Loucy (cell line): ENCODE data around the gene MTMR4.

Source experiments
- H2AFZ ChIP-seq: fragments of 200-600 bp; sonication (generic); 2 replicates; pipeline ENCODE4 v1.6.0; 2016; ENCODE audit warnings: antibody characterized with exemption, mild to moderate bottlenecking, low read length, moderate library complexity
- H3F3A ChIP-seq: fragments of 200-600 bp; 2 replicates; pipeline ENCODE4 v1.6.0; 2016; ENCODE audit warnings: antibody characterized with exemption, low read depth, mild to moderate bottlenecking
- H3K27me3 ChIP-seq: fragments of 200-600 bp; sonication (generic); 2 replicates; pipeline ENCODE4 v1.6.1; 2014; ENCODE audit warnings: low read length, mild to moderate bottlenecking; ENCODE audit not compliant: insufficient read depth, poor library complexity, severe bottlenecking
- H3K36me3 ChIP-seq: fragments of 200-600 bp; sonication (generic); 2 replicates; pipeline ENCODE4 v1.6.1; 2016; ENCODE audit warnings: low read length; ENCODE audit not compliant: insufficient read depth
- H3K4me1 ChIP-seq: fragments of 200-600 bp; sonication (generic); 2 replicates; pipeline ENCODE4 v1.5.1; 2014; ENCODE audit warnings: low read length, mild to moderate bottlenecking; ENCODE audit not compliant: insufficient read depth, poor library complexity, severe bottlenecking
- H3K4me2 ChIP-seq: fragments of 200-600 bp; sonication (generic); 2 replicates; pipeline ENCODE4 v1.6.0; 2014; ENCODE audit warnings: antibody characterized with exemption, low read length, low read depth, mild to moderate bottlenecking; ENCODE audit not compliant: poor library complexity, severe bottlenecking
- H3K4me3 ChIP-seq: fragments of 200-600 bp; sonication (generic); 2 replicates; pipeline ENCODE4 v1.5.1; 2014; ENCODE audit warnings: low read length, mild to moderate bottlenecking, mixed read lengths; ENCODE audit not compliant: poor library complexity, severe bottlenecking
- H3K79me2 ChIP-seq: fragments of 200-600 bp; sonication (generic); 2 replicates; pipeline ENCODE4 v1.6.1; 2014; ENCODE audit warnings: low read length; ENCODE audit not compliant: insufficient read depth
- H3K9ac ChIP-seq: fragments of 200-600 bp; sonication (generic); 2 replicates; pipeline ENCODE4 v1.6.0; 2014; ENCODE audit warnings: mild to moderate bottlenecking, low read depth, low read length, moderate library complexity; ENCODE audit not compliant: poor library complexity, severe bottlenecking
- H3K9me2 ChIP-seq: fragments of 200-600 bp; sonication (generic); replicated peaks from 2 replicates; pipeline ENCODE4 v1.6.1; 2016; ENCODE audit warnings: low read depth, low read length, mixed read lengths
- H3K9me3 ChIP-seq: fragments of 200-600 bp; sonication (generic); 2 replicates; pipeline ENCODE4 v1.6.1; 2014; ENCODE audit warnings: mild to moderate bottlenecking, antibody characterized with exemption, low read length, low read depth; ENCODE audit not compliant: insufficient read depth
- H4K20me1 ChIP-seq: fragments of 200-600 bp; sonication (generic); 2 replicates; pipeline ENCODE4 v1.6.0; 2014; ENCODE audit warnings: antibody characterized with exemption, low read length, mild to moderate bottlenecking; ENCODE audit not compliant: insufficient read depth, poor library complexity, severe bottlenecking
- EZH2phosphoT487 ChIP-seq: fragments of 200-600 bp; IDR thresholded peaks from 2 replicates; pipeline ENCODE4 v1.6.1; 2018; ENCODE audit warnings: antibody characterized with exemption, mild to moderate bottlenecking, moderate library complexity, borderline replicate concordance
- TF ChIP-seq, protein P1 (sequence below): fragments of 200-600 bp; sonication (generic); conservative IDR thresholded peaks from 2 replicates; pipeline ENCODE4 v1.5.1; 2014; ENCODE audit warnings: mild to moderate bottlenecking, antibody characterized with exemption, low read length

The MTMR4 gene

DNA sequence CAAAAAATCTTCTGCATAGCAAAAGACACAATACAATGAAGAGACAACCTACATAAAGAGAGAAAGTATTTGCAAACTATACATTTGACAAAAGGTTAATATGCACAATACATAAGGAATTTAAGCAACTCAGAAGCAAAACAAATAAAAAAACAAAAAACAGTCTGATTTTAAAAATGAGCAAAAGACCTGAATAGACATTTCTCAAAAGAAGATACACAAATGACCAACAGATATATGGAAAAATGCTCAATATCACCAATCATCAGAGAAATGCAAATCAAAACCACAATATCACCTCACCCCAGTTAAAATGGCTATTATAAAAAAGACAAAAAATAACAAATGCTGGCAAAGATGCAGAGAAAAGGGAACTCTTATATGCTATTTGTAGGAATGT is 58.9 kb downstream of the MTMR4 start:
- no peak for TF ChIP-seq EZH2phosphoT487
- TF ChIP-seq, protein P1, sequence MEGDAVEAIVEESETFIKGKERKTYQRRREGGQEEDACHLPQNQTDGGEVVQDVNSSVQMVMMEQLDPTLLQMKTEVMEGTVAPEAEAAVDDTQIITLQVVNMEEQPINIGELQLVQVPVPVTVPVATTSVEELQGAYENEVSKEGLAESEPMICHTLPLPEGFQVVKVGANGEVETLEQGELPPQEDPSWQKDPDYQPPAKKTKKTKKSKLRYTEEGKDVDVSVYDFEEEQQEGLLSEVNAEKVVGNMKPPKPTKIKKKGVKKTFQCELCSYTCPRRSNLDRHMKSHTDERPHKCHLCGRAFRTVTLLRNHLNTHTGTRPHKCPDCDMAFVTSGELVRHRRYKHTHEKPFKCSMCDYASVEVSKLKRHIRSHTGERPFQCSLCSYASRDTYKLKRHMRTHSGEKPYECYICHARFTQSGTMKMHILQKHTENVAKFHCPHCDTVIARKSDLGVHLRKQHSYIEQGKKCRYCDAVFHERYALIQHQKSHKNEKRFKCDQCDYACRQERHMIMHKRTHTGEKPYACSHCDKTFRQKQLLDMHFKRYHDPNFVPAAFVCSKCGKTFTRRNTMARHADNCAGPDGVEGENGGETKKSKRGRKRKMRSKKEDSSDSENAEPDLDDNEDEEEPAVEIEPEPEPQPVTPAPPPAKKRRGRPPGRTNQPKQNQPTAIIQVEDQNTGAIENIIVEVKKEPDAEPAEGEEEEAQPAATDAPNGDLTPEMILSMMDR: no peak
- Histone ChIP-seq H3K27me3 (no peaks in the 10 kb centered on the region), H3K36me3 (no peaks in the 10 kb centered on the region), H3K9me3 (no peaks in the 10 kb centered on the region), H3K4me3 (no peak overlapping the region), H3K4me2 (no peak overlapping the region), H4K20me1 (no peaks in the 10 kb centered on the region), H3K9me2 (no peaks in the 10 kb centered on the region), H3K9ac (no peak overlapping the region), H3K79me2 (no peaks in the 10 kb centered on the region), H3F3A (no peaks in the 10 kb centered on the region), H2AFZ (no peak overlapping the region), H3K4me1 (no peaks in the 10 kb centered on the region)

DNA sequence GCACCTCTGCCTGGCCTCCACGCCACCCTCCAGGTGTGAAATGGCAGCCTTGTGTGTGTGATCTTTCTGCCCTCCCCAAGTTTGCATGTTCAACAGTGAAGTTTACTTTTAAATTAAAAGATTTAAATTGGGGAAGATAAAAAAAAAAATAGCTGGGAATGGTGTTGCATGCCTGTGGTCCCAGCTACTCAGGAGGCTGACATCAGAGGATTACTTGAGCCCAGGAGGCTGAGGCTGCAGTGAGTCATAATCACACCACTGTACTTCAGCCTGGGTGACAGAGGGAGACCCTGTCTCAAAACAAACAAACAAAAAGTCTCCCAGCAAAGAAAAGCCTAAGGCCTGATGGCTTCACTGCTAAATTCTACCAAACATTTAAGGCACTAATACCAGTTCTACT is 61.7 kb downstream of the MTMR4 start:
- TF ChIP-seq, protein P1: no peak
- no peak for TF ChIP-seq EZH2phosphoT487

DNA sequence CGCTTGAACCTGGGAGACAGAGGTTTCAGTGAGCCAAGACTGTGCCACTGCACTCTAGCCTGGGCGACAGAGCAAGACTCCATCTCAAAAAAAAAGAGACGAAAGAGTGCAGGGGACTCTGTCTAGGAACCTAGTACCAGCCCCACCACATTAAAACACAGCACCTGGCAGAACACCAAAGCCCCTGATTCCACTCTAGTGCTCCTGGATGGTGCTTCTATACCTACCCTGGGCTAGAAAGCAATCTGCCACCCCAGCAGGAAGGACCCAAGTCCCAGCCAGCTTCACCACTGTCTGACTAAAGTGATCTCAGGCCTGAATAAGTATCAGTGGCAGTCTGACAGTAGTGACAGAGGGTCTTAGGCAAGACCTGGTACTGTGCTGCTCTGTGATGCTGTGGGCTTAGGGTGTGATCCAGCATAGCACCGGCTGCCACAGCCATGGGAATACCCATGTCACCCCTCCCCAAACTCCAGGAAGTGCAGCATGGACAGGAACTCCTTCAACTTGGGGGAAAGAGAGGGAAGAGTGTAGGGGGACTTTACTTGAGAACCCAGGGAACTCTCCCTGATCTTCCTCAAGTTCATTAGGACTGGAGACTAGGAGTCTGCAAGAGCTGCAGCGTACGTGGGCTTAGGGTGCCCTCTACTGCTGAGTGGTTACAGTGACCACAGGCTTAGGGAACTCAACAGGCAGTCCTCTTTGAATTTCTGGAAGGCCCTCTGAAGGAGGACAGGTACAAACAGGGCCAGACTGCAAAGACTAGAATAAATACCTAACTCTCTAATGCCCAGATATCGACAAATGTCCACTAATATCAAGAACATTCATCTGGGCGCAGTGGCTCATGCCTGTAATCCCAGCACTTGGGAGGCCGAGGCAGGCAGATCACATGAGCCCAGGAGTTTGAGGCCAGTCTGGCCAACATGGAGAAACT is 67.1 kb downstream of the MTMR4 start:
- Histone ChIP-seq H3K4me3 (no peak overlapping the region), H3K9me3 (no peaks in the 10 kb centered on the region), H3K4me1 (no peaks in the 10 kb centered on the region), H3K4me2 (no peak overlapping the region), H3K27me3 (no peaks in the 10 kb centered on the region), H3K79me2 (no peaks in the 10 kb centered on the region), H3K36me3 (no peaks in the 10 kb centered on the region), H2AFZ (no peak overlapping the region), H3F3A (no peaks in the 10 kb centered on the region), H3K9ac (no peak overlapping the region), H4K20me1 (no peaks in the 10 kb centered on the region), H3K9me2 (no peaks in the 10 kb centered on the region)
- TF ChIP-seq, protein P1: peak; percentile 97
- TF ChIP-seq EZH2phosphoT487: no peak

More for the DNA sequence above, 61.7 kb downstream of the MTMR4 start:
- Histone ChIP-seq H3K79me2 (no peaks in the 10 kb centered on the region), H3K4me3 (no peak overlapping the region), H2AFZ (no peak overlapping the region), H3K4me2 (no peak overlapping the region), H3K9me3 (no peaks in the 10 kb centered on the region), H3K4me1 (no peaks in the 10 kb centered on the region), H4K20me1 (no peaks in the 10 kb centered on the region), H3F3A (no peaks in the 10 kb centered on the region), H3K9ac (no peak overlapping the region), H3K27me3 (no peaks in the 10 kb centered on the region), H3K9me2 (no peaks in the 10 kb centered on the region), H3K36me3 (no peaks in the 10 kb centered on the region)
